Peyer's patch (tissue), 4 donors: Measurements from ENCODE around the gene SPAG6. TPM values are rescaled to one million over a fixed set of nuclear protein-coding genes. Genes with fewer than 3 reads are reported as not detected.

ENCODE experiments used
- DNase-seq, 3 donors: peaks; one replicate each; pipeline ENCODE4 v3.0.0-alpha.2; 2017 to 2019
- H3K27ac ChIP-seq, 4 donors: fragments of 200-600 bp; sonication (generic); one replicate each; pipeline ENCODE4 v1.5.1; 2016 to 2019
- H3K27me3 ChIP-seq, 2 donors: fragments of 200-600 bp; sonication (generic); one replicate each; pipeline ENCODE4 v1.5.1; 2019
- H3K36me3 ChIP-seq, 3 donors: fragments of 200-600 bp; sonication (generic); one replicate each; pipeline ENCODE4 v1.5.1; 2016 to 2019
- H3K4me1 ChIP-seq, 4 donors: fragments of 200-600 bp; sonication (generic); one replicate each; pipeline ENCODE4 v1.5.1; 2016 to 2019
- H3K4me3 ChIP-seq, 4 donors: fragments of 200-600 bp; sonication (generic); 1 replicate in 3 of 4; 2 replicates in 1 of 4; pipeline ENCODE4 v1.5.1; 2016 to 2019; ENCODE audit warnings: mild to moderate bottlenecking in 1 of 4
- H3K9me3 ChIP-seq, 4 donors: fragments of 200-600 bp; sonication (generic); one replicate each; pipeline ENCODE4 v1.5.1; 2016 to 2019; ENCODE audit warnings: mild to moderate bottlenecking in 1 of 4
- CTCF ChIP-seq, 6 experiments: fragments of 450-650 bp in 4 of 6; fragments of 200-600 bp in 2 of 6; sonication (generic) in 1 of 6; IDR thresholded peaks; one replicate each; pipeline ENCODE4 v1.5.1; 2017 to 2019; ENCODE audit warnings: antibody characterized with exemption in 6 of 6, mild to moderate bottlenecking in 3 of 6, moderate library complexity in 1 of 6
- POLR2A ChIP-seq, 2 donors: fragments of 450-650 bp; IDR thresholded peaks; one replicate each; pipeline ENCODE4 v1.5.1; 2017; ENCODE audit warnings: antibody characterized with exemption in 2 of 2, mild to moderate bottlenecking in 2 of 2, moderate library complexity in 2 of 2
- total RNA-seq, 4 donors: library from RNA; depleted of rRNA; stranded (reverse); fragments of >200 nt; gene quantifications; one replicate each; pipeline ENCODE4 v1.1.0, GENCODE V29; 2016

The SPAG6 gene
- total RNA-seq, 4 donors from 2014 or later = not detected

DNA sequence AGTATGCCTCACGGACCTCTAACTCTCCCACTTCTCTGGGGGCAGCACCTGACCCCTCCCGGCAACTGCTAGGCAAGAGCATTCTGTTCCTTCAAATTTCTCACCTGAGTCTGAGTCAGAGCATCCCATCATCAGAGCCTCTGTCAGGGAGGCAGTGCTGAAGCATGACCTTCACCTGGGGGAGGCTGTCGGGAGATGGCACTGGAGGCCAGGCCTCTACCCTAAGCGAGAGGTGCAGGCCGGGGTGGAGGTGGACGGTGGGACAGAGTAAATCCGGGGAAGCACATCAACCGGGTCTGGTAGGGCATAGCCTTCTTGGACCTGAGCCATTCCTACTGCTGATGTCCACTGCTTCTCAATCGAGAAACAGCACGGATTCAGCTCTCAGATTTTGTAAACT lies 90.4 kb downstream of the SPAG6 start:
- H3K27me3 ChIP-seq = no peaks in the 10 kb centered on the region
- H3K9me3 ChIP-seq = no peaks in the 10 kb centered on the region
- H3K36me3 ChIP-seq = no peaks in the 10 kb centered on the region
- no peak overlapping the region for H3K4me3 ChIP-seq
- TF ChIP-seq CTCF (IDR thresholded peaks at IDR 0.05) = no peak
- TF ChIP-seq POLR2A (IDR thresholded peaks at IDR 0.05) = no peak
- no peak for DNase-seq
- H3K27ac ChIP-seq = no peak overlapping the region
- H3K4me1 ChIP-seq = peaks cover 0 to 12% (median 4%) of the 10 kb centered on the region in 4 donors

- TF ChIP-seq POLR2A (IDR thresholded peaks at IDR 0.05) (no peak), CTCF (IDR thresholded peaks at IDR 0.05) (no peak)
Measured at GRCh38 chr10:22436526-22436892, 91.2 kb downstream of the SPAG6 start.

GRCh38 chr10:22436893-22437619 lies 91.8 kb downstream of the SPAG6 start:
- Histone ChIP-seq H3K27ac (peak overlapping the region; percentile 89 to 95 (median 94)), H3K27me3 (no peaks in the 10 kb centered on the region), H3K9me3 (no peaks in the 10 kb centered on the region), H3K36me3 (no peaks in the 10 kb centered on the region), H3K4me1 (peaks cover 0 to 12% (median 4%) of the 10 kb centered on the region in 4 donors), H3K4me3 (peak overlapping the region; percentile 56 to 84 (median 74))
- TF ChIP-seq POLR2A (IDR thresholded peaks at IDR 0.05) (peak; percentile 83), CTCF (IDR thresholded peaks at IDR 0.05) (peak in 1 of 6 experiments; percentile 26)
- DNase-seq = peak; percentile 88 to 97 (median 93)

More at GRCh38 chr10:22436526-22436892, 91.2 kb downstream of the SPAG6 start:
- no peaks in the 10 kb centered on the region for H3K27me3 ChIP-seq
- peak overlapping the region; percentile 89 to 95 (median 94) for H3K27ac ChIP-seq
- peak in 1 of 3 donors; percentile 69 for DNase-seq
- H3K4me3 ChIP-seq = peak overlapping the region; percentile 56 to 84 (median 74)
- H3K9me3 ChIP-seq = no peaks in the 10 kb centered on the region
- peaks cover 0 to 12% (median 4%) of the 10 kb centered on the region in 4 donors for H3K4me1 ChIP-seq
- H3K36me3 ChIP-seq = no peaks in the 10 kb centered on the region

DNA sequence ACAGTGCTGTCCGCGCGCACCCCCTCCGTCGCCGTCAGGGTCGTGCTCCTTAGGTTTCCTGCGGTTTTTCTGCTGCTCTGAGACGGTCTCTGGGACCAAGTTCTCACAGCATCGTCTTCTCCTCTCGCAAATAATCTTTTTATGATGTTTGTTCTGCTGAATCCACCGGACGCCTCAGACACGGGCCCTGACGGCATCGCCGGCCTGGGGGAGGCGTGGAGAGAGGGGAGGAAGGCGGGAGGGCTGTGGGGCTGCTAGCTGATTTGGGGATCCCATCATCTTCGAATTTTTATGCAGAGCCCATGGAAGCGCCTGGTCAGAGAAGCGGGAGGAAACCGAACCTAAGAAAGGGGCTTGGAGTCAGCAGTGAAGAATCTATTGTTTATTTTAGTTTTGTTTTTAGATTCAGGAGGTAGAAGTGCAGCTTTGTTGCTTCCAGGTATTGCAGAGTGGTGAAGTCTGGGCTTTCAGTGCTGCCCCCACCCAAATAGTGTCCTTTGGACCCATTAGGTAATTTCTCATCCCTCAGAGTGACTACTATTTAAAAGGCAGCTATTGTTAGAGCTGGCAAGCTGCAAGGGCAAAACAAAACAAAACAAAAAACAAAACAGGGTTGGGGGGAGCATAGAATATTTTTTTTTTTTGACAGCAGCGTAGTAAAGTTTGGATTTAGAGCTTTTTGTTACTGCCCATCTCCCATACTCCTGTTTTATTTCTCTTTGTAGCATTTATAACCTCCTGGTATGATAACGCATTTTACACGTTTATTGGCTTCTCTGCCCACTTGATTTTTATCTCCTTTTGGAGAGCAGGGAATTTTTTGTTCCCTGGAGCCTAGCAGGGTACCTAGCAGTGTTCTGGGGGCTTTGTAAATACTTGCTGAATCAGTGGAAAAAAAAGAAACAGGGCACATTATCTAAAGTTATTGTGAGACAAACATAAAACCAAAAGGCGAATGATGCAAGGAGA lies 92.6 kb downstream of the SPAG6 start:
- peak in 1 of 3 donors; percentile 69 for DNase-seq
- Histone ChIP-seq H3K36me3 (no peaks in the 10 kb centered on the region), H3K4me1 (peaks cover 0 to 12% (median 4%) of the 10 kb centered on the region in 4 donors), H3K4me3 (peak overlapping the region; percentile 56 to 84 (median 74)), H3K9me3 (no peaks in the 10 kb centered on the region), H3K27ac (peak overlapping the region; percentile 89 to 95 (median 94)), H3K27me3 (no peaks in the 10 kb centered on the region)
- no peak for TF ChIP-seq POLR2A (IDR thresholded peaks at IDR 0.05)
- no peak for TF ChIP-seq CTCF (IDR thresholded peaks at IDR 0.05)

GRCh38 chr10:22438711-22439110 lies 93.4 kb downstream of the SPAG6 start:
- Histone ChIP-seq H3K27me3 (no peaks in the 10 kb centered on the region), H3K36me3 (no peaks in the 10 kb centered on the region), H3K9me3 (no peaks in the 10 kb centered on the region), H3K27ac (peak overlapping the region in 1 of 4 donors; percentile 95), H3K4me1 (peaks cover 0 to 12% (median 4%) of the 10 kb centered on the region in 4 donors), H3K4me3 (no peak overlapping the region)
- no peak for TF ChIP-seq CTCF (IDR thresholded peaks at IDR 0.05)
- no peak for TF ChIP-seq POLR2A (IDR thresholded peaks at IDR 0.05)
- DNase-seq = no peak
